Measurements from ENCODE around the gene GFAP.

Gene GFAP

GRCh38 chr17:44878627-44879221 is 36.6 kb downstream of the GFAP start:
- TF ChIP-seq, protein P1, sequence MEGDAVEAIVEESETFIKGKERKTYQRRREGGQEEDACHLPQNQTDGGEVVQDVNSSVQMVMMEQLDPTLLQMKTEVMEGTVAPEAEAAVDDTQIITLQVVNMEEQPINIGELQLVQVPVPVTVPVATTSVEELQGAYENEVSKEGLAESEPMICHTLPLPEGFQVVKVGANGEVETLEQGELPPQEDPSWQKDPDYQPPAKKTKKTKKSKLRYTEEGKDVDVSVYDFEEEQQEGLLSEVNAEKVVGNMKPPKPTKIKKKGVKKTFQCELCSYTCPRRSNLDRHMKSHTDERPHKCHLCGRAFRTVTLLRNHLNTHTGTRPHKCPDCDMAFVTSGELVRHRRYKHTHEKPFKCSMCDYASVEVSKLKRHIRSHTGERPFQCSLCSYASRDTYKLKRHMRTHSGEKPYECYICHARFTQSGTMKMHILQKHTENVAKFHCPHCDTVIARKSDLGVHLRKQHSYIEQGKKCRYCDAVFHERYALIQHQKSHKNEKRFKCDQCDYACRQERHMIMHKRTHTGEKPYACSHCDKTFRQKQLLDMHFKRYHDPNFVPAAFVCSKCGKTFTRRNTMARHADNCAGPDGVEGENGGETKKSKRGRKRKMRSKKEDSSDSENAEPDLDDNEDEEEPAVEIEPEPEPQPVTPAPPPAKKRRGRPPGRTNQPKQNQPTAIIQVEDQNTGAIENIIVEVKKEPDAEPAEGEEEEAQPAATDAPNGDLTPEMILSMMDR (conservative IDR thresholded peaks at IDR 0.05): peak; percentile 83
- TF ChIP-seq ZFX (IDR thresholded peaks at IDR 0.05): no peak
- H3K27ac ChIP-seq: no peak overlapping the region

DNA sequence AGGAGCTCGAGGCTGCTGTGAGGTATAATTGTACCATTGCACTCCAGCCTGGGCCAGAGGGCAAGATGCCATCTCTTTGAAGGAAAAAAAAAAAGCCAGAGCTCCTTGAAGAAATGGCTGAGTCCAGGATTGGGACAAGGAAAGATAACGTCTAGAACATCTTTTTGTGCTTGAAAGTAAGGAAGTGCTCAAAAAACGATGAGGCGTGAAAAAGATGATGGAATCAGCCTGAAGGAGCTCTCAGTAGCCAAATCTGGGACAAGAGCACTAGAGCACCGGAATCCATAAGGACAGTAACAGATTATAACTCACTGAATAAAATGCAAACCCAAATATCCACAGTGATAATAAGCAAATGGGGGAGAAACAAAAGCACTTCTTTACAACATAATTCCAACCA is 38.2 kb downstream of the GFAP start:
- H3K27ac ChIP-seq: no peak overlapping the region
- TF ChIP-seq, protein P1 (conservative IDR thresholded peaks at IDR 0.05): no peak
- TF ChIP-seq ZFX (IDR thresholded peaks at IDR 0.05): no peak

GRCh38 chr17:44875761-44876160 is 39.5 kb downstream of the GFAP start:
- TF ChIP-seq ZFX (IDR thresholded peaks at IDR 0.05): no peak
- TF ChIP-seq, protein P1 (conservative IDR thresholded peaks at IDR 0.05): no peak

DNA sequence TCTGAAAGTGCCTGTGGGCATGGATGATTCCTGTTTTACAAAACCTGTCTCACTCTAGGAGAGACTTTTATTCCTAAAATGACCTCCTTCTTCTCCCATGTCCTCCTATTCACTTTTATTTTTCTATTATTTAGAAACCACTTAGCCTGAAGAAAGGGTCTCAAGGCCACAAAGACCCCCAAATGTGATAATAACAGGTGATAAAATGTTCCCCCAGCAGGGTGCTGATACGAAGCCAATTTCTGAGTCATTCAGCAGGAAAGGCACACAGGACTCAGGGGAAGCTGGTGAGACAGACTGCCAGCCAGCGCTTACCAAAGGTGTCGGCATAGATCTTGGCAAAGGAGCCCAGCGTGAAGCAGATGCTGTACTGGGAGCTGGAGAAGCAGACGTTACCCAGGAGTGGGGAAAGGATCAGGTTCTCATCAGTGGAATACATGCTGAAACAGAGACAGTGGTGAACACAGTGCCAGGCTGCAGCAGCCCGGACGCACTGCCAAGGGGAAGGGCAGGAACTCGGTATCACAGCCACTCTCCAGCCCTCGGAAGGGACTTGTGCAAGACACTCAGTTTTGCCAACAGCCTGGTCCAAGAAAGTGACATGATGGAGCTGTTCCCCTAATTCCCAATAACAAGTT is 43.0 kb downstream of the GFAP start:
- TF ChIP-seq, protein P1 (conservative IDR thresholded peaks at IDR 0.05): no peak
- no peak for TF ChIP-seq ZFX (IDR thresholded peaks at IDR 0.05)
- H3K27ac ChIP-seq: no peak overlapping the region

More at GRCh38 chr17:44875761-44876160, 39.5 kb downstream of the GFAP start:
- no peak overlapping the region for H3K27ac ChIP-seq

DNA sequence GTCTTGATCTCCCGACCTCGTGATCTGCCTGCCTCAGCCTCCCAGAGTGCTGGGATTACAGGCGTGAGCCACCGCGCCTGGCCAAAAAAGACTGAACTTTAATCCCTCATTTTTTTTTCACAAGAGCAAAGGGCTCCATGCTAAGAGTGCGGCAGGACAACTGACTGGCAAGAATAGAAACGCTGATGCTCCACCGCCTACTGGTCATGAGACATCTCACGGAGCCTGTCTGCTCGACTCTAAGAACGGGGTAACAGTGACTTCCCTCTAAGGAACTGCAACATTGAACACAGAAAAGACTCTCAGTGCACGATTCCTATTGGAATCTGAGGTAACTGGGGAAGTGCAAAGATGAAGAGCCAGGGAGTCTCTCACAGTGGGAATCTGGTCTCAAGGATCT is 43.7 kb downstream of the GFAP start:
- TF ChIP-seq, protein P1 (conservative IDR thresholded peaks at IDR 0.05): no peak

DNA sequence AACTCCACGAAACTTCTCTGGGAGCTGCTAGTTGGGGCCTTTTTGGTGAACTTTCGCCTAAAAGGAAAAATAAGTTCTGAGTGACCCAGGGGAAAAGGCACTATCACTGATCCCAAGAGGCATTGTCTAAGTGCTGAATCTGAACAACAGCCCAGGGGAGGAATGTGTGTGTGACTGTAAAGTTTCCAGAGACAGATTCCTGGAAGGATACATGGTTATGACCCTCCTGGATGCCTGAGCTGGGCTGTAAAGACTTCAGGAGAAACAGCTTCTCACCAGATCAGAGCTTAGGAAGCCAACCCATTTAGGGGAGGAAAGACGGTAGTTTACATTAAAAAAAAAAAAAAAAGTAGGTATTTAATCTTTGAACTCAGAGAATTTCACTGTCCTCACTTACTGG is 47.5 kb downstream of the GFAP start:
- no peak for TF ChIP-seq ZFX (IDR thresholded peaks at IDR 0.05)
- TF ChIP-seq, protein P1 (conservative IDR thresholded peaks at IDR 0.05): no peak
- no peak overlapping the region for H3K27ac ChIP-seq

More for the DNA sequence above, 43.7 kb downstream of the GFAP start:
- no peak overlapping the region for H3K27ac ChIP-seq

GRCh38 chr17:44865931-44866330 is 49.4 kb downstream of the GFAP start:
- TF ChIP-seq, protein P1 (conservative IDR thresholded peaks at IDR 0.05): no peak
- TF ChIP-seq ZFX (IDR thresholded peaks at IDR 0.05): no peak
- no peak overlapping the region for H3K27ac ChIP-seq
